Stimulated activated naive CD4-positive, alpha-beta T cell treated with Interleukin-2 at 50 U/mL for 16 hours (primary cell): ENCODE data around the gene GPR3.
A peak's percentile ranks its signal among the peaks of the same experiment; 100 is the strongest.
"Not testable (repeated sequence)": the region's sequence is repeated elsewhere in the genome, so short reads cannot be mapped to it uniquely, and the experiment has no call there.

Experiments
- DNase-seq: peaks from one replicate; lab custom pipeline; 2025; lab: John Stamatoyannopoulos, UW

Gene GPR3

GRCh38 chr1:27400082-27400962 lies 7.9 kb downstream of the GPR3 start:
- DNase-seq, result no peak

GRCh38 chr1:27400963-27401341 lies 8.5 kb downstream of the GPR3 start:
- DNase-seq, result no peak

DNA sequence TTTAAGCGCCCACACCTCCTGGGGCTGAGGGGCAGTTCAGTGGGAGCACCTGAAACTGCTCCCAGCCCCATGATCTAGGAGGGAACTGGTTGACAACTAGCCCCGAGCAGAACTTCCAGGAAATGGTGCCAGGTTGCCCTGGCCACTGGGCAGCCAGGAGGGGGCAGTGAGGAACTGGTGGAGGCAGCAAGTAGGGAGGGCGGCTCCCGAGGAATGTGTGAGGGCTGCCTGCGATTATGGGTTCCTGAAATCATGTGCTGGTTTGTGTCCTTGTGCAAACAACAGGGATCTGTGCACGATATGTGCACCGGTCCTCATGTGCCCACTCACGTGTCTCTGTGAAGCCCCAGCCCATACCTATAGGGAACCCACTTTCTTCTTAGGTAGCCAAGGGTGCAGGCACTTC lies 9.9 kb downstream of the GPR3 start:
- no peak for DNase-seq

DNA sequence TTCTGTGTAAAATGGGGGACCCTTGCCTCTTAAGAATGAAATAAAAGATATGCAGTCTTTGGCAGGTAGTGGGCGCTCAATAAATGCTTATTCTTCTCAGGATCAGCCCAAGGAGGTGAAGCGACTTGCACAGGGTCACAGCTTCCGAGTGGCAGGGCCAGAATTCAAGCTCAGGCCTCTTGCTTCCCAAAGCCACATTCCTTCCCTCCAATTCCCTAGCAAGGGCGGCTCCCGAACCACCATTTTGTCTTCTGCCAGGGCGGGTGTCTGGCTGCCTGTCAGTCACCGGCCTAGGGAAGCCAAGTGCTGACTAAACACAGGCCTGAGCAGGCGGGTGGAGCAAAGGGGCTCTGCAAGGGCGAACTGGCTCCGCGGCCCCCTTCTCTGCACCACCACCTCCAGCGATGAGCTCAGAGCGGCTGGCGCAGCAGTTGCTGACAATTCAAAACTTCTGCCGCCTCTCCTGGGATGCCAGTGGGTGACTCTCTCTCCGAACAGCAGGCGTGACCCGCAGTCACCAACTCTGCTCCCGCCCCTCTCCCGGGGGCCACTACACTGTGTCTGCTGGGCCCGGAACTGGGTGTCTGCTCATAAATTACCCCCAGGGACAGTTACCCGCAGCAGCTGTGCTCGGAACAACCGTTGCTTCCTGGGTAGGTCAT lies 10.8 kb downstream of the GPR3 start:
- DNase-seq, result no peak

DNA sequence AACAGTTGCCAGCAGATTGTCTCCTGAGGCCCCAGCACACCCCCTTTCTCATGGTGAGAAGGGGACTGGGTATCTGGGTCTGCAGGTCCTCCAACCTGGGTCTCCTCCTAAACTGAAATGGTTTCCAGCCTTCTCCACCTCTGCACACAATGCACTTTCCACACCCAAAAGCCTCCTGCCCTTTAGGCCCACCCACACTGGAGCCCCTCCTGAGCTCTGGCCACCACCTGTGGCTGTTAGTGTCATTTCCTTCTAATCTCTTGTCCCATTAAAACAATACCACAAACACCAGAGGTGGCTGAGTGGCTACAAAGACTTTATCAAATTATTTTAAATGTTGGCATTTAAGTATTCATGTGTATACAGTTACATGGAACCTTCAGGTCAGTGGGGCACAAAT lies 11.5 kb downstream of the GPR3 start:
- DNase-seq, result no peak

DNA sequence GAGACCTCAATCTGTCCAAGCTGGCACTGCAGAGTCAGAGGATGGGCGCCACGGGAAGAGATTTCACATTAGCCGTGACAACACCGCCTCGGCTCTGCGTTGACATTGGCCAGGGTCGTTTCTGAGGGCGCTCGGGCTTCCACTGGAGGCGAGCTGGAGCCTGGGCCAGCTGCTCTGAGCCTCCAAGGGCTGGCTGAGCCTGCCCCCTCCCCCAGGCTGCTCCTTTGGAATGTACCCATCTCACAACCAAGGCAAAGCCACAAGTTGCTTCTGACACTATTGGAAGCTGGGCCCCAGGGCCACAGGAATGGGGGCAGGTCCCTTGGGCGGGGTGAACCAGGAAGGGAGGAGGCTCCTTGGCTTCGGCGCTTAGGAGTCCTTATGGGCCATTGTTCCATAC lies 12.7 kb downstream of the GPR3 start:
- no peak for DNase-seq

DNA sequence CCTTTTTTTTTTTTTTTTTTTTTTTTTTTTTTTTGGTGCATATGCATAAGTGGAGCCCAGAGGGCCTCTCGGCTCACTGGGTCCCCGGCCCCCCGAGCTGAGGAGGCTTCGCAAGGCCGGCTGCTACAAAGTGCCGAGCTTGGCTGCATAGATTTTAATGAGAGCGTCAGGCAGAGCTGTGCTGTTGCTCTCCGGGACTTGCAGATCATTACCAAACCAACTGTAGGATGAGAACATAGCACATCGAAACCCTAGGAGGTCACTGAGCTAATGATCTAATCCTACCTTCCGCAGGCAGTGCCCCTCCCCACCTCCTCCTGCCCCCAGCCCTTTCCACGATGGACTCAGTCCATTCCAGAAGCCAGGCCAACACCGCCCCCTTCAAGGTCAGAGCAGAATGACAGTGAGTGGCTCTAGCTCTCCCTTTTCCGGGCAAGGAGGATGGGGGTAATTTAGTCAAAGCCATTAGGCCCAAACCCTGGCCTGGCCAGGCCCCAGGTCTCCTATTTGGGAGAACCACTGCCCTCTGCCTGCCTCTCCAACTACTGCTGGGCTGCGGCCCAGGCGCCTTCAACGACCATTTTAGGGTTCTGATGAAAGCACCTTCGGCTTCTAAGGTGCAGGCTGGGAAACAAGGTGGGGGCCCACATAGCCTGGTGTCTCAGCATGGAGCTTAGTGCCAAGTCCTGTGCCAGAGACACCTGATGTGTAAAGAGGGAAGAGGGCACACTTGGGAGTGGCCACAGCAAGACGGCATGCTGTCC lies 13.4 kb downstream of the GPR3 start:
- not testable (repeated sequence) for DNase-seq

DNA sequence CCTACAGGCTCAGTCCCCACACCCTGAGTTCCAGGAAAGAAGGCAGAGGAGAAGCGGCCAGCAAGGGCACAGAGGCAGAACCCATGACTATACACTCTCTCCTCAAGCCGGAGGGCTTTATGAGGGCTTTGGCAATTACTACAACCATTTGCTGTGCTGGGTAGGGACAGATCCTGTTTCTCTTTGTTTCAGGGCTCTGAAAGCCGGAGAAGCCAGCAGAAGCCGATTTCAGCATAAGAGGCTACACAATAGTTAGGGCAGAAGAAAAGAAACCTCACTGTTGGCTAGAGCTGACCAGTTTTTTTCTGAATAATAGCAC lies 13.9 kb downstream of the GPR3 start:
- no peak for DNase-seq

- DNase-seq, result not testable (repeated sequence)
Measured at GRCh38 chr1:27406791-27407190, 14.4 kb downstream of the GPR3 start.

DNA sequence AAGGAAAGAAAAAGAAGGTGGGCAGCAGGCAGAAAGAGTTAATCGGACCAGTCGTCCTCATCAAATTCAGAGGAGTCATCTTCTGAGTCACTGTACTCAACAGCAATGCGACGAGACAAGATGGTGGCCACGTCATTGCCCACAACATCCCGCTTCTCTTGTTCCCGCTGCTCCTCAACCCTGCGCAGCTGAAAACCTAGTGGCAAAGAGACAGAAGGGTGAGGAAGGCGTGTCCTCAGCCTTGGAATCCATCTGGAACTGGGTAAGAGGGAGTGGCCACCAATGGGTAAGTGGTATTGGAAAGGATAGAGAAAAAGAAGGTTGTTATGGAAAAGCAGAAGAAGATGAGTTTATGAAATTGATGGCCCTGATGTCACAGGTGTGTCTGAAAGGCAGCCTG lies 15.7 kb downstream of the GPR3 start:
- DNase-seq, result no peak

DNA sequence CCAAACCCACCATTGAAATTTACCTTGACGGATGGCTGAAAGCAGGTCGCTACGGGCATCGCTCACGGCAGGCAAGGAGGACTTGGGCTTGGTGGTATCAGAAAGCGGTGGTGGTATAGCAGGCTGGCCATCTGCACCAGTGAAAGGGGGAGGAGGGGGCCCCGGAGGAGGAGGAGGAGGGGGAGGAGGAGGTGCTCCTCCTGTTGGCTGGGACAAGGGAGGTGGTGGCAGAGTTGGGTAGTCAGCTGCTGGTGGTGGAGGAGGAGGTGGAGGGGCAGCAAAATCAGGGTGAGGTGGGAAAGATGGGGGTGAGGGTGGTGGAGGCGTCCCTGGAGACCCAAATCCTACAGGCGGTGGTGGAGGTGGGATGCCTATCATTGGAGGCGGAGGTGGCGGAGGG lies 17.2 kb downstream of the GPR3 start:
- DNase-seq, result no peak

DNA sequence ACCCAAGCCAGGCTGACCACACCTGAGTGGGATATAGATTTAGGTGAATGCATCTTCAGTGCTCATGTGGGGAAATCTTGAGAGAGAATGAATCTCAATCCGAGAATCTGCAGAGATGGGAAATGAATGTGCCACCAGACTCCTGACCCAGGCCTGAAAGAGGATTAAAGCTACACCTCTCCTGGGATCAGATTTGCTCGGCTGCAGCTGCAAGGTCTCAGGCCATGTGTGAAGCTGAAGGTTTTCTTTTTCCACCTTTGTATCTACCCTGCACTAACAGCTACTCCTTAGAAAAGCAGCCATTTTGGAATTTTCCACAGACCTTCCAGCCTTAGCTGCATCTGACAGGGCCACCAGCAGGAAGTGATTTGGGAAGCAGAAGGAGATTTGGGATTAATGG lies 18.3 kb downstream of the GPR3 start:
- DNase-seq, result no peak

DNA sequence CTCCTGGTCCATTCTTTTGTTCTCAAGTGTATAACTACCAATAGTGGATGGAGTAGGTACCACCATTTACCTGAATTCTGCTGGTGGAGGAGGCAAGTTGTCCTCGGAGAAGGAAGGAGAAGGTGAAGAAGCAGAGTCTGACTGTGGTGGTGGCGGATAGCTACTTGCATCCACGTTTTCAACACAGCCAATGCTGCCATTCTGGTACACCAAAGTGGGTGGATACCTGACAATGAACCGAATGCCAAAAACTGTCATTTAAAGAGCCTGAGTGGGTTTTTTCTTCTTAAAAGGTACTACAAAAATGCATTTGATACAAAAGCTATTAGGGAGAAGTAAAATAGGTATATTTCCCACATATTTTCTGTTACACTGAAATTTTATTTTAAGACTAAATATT lies 20.1 kb downstream of the GPR3 start:
- DNase-seq, result no peak

DNA sequence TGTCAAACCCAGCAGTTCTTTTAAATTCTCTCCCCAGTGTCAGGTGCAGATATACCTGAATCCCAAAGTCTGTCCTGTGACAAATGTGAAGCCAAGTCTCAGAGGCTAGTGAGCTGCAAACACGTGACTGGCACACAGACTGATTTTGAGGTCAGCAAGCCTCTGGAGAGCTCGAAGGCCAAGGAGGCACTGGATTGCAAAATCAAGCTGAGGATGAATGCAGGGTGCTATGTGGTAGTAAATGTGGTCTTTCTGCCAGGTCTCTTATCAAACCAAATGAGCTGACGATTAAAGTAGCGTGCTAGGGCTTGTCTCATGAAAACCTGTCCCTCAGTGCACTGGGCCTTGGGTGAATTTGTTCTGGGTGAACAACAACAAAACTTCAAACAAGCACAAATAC lies 20.6 kb downstream of the GPR3 start:
- no peak for DNase-seq

GRCh38 chr1:27414091-27414490 lies 21.7 kb downstream of the GPR3 start:
- DNase-seq, result no peak

DNA sequence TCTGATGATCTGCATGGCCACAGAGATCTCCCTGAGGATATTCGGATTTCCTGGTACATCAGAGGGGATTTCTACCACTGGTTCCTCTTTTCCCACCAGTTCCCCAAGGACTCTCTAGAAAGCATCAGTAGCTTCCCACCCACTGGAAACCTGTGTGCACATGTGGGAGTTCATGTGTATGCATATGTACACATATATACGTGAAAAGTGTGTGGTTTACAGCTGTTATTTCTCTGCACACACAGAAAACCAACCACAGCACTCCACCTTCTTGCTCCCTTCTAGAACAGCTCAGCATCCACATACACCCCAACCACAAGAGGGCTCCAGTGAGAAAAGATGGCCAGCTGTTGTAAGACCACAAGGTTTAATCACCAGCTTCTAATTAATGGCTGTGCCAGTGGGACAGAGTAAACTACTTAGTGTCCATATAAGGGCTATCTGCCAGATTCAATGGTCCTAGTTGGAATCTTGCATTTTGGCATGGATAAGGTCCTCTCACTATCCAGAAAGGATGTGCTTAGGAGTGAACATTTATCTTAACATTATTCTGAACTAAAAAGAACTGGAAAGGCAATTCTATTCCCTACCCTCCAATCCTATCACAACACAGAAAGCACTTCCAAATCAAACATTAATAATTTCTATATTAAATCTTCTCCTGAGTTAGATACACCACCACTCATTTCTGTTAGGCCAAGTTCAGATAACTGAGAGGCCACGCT lies 24.1 kb downstream of the GPR3 start:
- DNase-seq, result peak; percentile 39

DNA sequence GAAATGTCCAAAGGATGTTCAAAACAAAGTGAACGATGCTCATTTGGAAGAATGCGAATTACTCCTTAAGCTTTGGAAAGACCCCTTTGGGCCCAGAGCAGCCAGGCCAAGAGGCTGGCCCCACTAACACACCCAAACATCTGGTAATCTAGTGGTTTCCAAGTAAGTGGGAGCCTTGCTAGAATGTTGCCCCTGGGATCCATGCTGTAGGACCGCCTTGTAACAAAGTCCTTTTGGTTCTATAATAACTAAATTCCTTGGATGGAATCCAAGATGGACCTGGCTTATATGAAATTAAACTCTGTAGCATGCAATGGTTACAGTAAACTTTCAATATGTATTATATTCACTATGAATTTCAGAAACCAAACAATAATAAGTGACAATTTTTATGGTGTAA lies 25.3 kb downstream of the GPR3 start:
- DNase-seq, result no peak

- DNase-seq, result peak; percentile 72
Measured at GRCh38 chr1:27418326-27419185, 26.1 kb downstream of the GPR3 start.

DNA sequence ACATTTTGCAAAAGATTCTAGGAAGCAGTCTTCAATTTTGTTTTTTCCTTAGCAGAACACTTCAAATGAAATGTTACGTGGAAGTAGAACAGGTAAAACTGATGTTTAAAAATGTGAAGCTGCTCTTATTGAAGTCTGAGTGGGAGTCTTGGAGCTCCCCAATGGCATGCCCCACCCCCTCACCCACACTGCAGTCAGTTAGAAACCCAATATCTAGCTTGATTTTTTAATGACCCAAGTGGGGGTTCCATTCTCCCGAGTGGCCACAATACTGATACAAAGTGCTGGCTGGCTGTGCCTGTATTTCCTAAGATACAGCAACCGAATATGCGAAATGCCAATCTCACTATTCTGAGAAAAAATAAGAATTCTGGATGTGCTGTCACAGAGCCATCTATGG lies 31.3 kb downstream of the GPR3 start:
- no peak for DNase-seq

DNA sequence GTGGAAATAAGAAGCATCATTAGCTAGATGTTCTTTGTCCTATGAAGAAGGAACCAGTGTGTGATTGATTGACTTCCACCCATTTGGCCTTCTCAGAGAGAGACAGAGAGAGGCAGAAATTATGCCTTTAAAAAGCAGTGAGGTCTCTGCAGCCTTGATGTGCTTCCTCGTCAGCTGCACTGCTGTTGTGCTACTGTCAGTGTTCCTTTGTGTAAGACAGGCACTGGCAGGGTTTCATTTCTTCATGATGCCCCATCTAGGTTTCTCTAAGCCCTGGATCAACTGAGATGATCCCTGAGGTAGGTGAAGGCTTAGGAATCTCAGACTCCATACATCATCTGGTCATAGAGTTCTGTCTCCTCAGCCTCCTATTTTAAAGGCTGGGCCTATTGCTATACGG lies 34.9 kb downstream of the GPR3 start:
- no peak for DNase-seq

DNA sequence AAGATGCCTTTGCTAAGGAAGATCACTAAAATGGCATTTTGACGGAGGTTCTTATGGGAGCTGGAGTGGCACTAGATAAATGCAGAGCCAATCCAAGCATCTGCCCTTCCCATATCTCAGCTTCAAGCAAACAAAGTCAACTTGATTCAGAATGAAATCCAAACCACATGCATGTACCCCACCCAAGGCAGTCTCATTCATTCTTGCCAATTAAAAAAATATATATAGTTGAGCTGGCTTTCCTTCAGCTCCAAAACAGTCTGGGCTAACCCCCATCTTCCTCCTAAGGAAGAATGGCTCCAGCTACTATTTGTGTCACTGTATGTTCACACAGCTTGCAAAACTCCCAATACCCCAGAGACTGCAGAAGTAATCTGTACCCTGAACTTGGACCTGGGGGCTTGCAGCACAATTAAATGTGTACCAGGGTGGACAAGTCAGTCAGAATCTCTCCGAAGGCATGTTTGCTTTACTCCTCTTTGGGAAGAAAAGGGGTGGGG lies 35.4 kb downstream of the GPR3 start:
- no peak for DNase-seq
